Measurements from ENCODE around the gene ALAD.

The ALAD gene

DNA sequence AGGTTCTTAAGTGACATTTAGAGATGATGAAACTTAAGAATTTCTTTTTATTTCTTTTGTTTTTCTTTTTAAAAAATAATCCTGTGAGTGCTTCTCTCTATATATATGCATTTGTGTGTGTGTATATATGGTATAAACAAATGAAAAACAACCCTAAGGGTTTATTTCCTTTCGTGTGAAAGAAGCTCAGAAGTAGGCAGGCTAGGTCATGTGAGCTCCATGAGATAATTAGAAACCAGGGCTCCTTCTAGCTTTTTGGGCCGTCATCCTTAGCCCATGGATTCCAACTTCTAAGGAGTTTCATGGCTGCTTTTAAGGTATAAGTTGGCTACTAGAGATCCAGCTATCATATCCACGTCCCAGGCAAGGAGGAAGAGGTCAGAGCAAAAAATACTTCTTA is 20.6 kb upstream of the ALAD start:
- ATAC-seq, result no peak
- TF ChIP-seq, protein P1, sequence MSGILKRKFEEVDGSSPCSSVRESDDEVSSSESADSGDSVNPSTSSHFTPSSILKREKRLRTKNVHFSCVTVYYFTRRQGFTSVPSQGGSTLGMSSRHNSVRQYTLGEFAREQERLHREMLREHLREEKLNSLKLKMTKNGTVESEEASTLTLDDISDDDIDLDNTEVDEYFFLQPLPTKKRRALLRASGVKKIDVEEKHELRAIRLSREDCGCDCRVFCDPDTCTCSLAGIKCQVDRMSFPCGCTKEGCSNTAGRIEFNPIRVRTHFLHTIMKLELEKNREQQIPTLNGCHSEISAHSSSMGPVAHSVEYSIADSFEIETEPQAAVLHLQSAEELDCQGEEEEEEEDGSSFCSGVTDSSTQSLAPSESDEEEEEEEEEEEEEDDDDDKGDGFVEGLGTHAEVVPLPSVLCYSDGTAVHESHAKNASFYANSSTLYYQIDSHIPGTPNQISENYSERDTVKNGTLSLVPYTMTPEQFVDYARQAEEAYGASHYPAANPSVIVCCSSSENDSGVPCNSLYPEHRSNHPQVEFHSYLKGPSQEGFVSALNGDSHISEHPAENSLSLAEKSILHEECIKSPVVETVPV (CRISPR knock-in tag; IDR thresholded peaks at IDR 0.05), result no peak
- no peak for TF ChIP-seq ZNF70 (CRISPR knock-in tag; IDR thresholded peaks at IDR 0.05)
- no peak for TF ChIP-seq BACH2 (CRISPR knock-in tag; IDR thresholded peaks at IDR 0.05; ENCODE audit: borderline replicate concordance)
- TF ChIP-seq, protein P2, sequence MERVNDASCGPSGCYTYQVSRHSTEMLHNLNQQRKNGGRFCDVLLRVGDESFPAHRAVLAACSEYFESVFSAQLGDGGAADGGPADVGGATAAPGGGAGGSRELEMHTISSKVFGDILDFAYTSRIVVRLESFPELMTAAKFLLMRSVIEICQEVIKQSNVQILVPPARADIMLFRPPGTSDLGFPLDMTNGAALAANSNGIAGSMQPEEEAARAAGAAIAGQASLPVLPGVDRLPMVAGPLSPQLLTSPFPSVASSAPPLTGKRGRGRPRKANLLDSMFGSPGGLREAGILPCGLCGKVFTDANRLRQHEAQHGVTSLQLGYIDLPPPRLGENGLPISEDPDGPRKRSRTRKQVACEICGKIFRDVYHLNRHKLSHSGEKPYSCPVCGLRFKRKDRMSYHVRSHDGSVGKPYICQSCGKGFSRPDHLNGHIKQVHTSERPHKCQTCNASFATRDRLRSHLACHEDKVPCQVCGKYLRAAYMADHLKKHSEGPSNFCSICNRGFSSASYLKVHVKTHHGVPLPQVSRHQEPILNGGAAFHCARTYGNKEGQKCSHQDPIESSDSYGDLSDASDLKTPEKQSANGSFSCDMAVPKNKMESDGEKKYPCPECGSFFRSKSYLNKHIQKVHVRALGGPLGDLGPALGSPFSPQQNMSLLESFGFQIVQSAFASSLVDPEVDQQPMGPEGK (CRISPR knock-in tag; IDR thresholded peaks at IDR 0.05; ENCODE audit: borderline replicate concordance), result no peak
- no peak for TF ChIP-seq ZFP3 (CRISPR knock-in tag; IDR thresholded peaks at IDR 0.05)
- TF ChIP-seq, protein P3, sequence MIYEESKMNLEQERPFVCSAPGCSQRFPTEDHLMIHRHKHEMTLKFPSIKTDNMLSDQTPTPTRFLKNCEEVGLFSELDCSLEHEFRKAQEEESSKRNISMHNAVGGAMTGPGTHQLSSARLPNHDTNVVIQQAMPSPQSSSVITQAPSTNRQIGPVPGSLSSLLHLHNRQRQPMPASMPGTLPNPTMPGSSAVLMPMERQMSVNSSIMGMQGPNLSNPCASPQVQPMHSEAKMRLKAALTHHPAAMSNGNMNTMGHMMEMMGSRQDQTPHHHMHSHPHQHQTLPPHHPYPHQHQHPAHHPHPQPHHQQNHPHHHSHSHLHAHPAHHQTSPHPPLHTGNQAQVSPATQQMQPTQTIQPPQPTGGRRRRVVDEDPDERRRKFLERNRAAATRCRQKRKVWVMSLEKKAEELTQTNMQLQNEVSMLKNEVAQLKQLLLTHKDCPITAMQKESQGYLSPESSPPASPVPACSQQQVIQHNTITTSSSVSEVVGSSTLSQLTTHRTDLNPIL (CRISPR knock-in tag; IDR thresholded peaks at IDR 0.05; ENCODE audit: low read depth), result no peak

DNA sequence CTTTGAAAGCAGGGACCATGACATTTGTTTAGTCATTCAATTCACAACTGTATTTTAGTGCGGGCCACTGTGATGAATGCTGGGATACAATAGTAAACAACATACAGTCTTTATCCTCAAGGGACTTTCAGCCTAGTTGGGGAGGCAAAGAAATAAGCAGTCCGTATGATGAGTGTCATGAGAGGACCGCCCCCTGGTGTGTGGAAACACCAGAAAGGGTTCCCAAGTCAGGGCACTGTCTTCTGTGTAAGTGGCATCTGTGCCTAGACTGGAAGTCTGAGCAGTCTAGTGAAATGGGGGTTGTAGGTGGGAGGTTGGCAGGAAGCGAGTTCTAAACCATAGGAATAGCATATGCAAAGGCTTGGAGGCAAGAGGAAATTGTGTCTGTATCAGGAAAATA is 16.3 kb upstream of the ALAD start:
- no peak for TF ChIP-seq ARNTL (CRISPR knock-in tag; IDR thresholded peaks at IDR 0.05; ENCODE audit: borderline replicate concordance, low read depth)
- TF ChIP-seq PPARA (CRISPR knock-in tag; IDR thresholded peaks at IDR 0.05; ENCODE audit: borderline replicate concordance), result no peak
- TF ChIP-seq ZC3H10 (CRISPR knock-in tag; IDR thresholded peaks at IDR 0.05), result no peak
- TF ChIP-seq TCF4 (CRISPR knock-in tag; IDR thresholded peaks at IDR 0.05; ENCODE audit: borderline replicate concordance), result no peak
- no peak for TF ChIP-seq ZNF70 (CRISPR knock-in tag; IDR thresholded peaks at IDR 0.05)
- TF ChIP-seq TOX (CRISPR knock-in tag; IDR thresholded peaks at IDR 0.05; ENCODE audit: borderline replicate concordance), result no peak
- TF ChIP-seq, protein P4, sequence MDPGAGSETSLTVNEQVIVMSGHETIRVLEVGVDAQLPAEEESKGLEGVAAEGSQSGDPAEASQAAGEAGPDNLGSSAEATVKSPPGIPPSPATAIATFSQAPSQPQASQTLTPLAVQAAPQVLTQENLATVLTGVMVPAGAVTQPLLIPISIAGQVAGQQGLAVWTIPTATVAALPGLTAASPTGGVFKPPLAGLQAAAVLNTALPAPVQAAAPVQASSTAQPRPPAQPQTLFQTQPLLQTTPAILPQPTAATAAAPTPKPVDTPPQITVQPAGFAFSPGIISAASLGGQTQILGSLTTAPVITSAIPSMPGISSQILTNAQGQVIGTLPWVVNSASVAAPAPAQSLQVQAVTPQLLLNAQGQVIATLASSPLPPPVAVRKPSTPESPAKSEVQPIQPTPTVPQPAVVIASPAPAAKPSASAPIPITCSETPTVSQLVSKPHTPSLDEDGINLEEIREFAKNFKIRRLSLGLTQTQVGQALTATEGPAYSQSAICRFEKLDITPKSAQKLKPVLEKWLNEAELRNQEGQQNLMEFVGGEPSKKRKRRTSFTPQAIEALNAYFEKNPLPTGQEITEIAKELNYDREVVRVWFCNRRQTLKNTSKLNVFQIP (CRISPR knock-in tag; IDR thresholded peaks at IDR 0.05; ENCODE audit: borderline replicate concordance, low read depth), result no peak
- TF ChIP-seq ZNF8 (CRISPR knock-in tag; IDR thresholded peaks at IDR 0.05), result no peak
- TF ChIP-seq CSDC2 (CRISPR knock-in tag; IDR thresholded peaks at IDR 0.05), result no peak
- TF ChIP-seq, protein P1 (CRISPR knock-in tag; IDR thresholded peaks at IDR 0.05), result no peak
- no peak for TF ChIP-seq OSR1 (CRISPR knock-in tag; IDR thresholded peaks at IDR 0.05)
- ATAC-seq, result no peak

DNA sequence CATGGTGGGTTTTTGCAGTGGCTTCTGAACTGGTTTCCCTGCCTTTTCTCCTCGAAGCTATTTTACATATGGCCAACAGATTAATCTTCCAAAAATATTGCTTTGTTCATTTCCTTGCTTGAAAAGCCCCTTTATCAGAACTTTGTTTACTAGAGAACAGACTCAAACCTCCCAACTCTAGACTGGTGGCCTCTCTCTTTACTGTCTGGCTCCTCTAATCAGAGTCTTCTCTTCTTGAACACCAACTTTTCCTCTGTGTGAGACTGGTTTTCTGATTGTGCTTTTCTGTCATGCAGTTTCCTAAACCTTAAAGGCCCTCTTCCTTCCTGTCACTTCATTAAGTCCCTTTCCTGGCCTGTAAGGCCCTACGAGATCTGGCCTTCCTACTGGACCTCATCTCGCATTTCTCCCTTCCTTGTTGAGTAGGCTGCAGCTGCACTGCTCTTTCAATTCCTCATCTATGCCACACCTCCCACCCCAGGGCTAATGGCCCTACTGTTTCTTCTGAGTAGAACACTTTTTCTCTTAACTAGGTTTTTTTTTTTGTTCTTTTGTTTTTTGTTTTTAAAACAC is 15.2 kb upstream of the ALAD start:
- no peak for ATAC-seq
- TF ChIP-seq ZNF565 (CRISPR knock-in tag; conservative IDR thresholded peaks at IDR 0.05; ENCODE audit: low read depth) (no peak), ARNTL (CRISPR knock-in tag; IDR thresholded peaks at IDR 0.05; ENCODE audit: borderline replicate concordance, low read depth) (no peak), ZNF8 (CRISPR knock-in tag; IDR thresholded peaks at IDR 0.05) (no peak), CSDC2 (CRISPR knock-in tag; IDR thresholded peaks at IDR 0.05) (no peak), PPARA (CRISPR knock-in tag; IDR thresholded peaks at IDR 0.05; ENCODE audit: borderline replicate concordance) (no peak), ZNF70 (CRISPR knock-in tag; IDR thresholded peaks at IDR 0.05) (no peak), ZFP3 (CRISPR knock-in tag; IDR thresholded peaks at IDR 0.05) (no peak), TCF4 (CRISPR knock-in tag; IDR thresholded peaks at IDR 0.05; ENCODE audit: borderline replicate concordance) (no peak)
- TF ChIP-seq, protein P3 (CRISPR knock-in tag; IDR thresholded peaks at IDR 0.05; ENCODE audit: low read depth), result no peak

Data from SK-N-SH treated with all-trans-retinoic acid at 6 μM for 48 hours (cell line).